HG03565 (cell line): ENCODE results near the gene SFT2D1.
"Not testable (repeated sequence)": the region's sequence is repeated elsewhere in the genome, so short reads cannot be mapped to it uniquely, and the experiment has no call there.

ENCODE experiments used
- ATAC-seq: cut with Tn5 transposase; IDR thresholded peaks from one replicate; pipeline ENCODE4 v1.9.1; 2021; ENCODE audit warnings: mild to moderate bottlenecking, moderate library complexity; ENCODE audit not compliant: unreplicated experiment

Gene SFT2D1

DNA sequence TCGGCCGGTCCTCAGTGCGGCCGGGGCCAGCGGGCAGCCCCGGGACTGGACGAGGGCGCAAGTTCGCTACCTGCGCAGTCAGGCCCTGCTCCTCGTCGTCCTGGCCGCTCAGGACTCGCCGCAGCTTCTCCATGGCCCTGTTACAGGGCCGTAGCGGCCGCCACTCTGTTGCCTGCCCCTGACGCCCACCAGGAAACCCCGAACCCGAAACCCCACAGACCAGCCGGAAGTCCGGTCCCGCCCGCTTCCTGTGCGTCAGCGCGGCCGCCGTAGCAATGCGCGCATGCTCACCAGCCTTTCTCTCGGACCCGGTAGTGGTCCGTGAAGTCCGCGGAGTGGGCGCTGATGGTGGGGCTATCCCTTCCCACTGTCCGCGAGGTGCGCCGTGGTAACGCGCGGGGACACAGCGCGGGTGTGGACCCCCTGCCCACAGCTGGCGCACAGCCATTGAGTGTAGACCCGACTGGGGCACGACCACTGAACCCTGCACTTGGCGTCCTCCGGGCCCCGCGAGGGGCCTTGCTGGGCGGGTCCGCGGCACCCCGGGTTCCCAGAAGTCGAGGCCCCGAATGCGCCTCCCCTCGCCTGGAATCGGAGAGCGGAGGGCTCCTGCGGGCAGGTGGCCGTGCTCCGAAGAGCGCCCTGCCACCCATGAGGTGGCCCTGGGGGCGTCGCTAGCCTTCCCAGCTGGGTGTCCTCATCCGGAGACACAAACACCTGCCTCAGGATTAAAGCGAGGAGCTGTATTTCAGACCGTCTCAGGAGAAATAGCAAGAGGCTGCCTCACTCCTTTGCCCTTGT lies at the start of gene SFT2D1:
SFT2D1 (minus strand) TSS at position 197 of the 801 bp plus-strand sequence; CDS start at position 133, 64 bp downstream.
- peak; percentile 90 for ATAC-seq

DNA sequence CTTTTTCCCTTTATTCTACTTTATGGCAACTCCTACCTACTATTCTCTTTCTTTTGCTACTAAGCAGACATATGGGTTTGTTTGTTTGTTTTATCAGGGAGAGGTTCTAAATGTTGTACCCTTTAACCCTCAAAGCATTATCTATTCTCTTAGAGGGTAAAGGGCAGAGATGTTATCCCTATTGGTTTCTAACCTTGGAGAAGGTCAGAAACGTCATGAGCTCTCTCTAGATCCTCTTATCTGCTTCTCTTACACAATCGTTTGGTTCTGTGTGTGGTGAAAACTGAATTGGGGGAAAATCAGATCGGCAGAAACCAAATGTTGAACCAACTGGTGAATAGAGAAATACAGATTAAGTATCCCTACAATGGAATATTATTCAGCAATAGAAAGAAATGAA lies 46.8 kb upstream of the SFT2D1 start:
- no peak for ATAC-seq

- no peak for ATAC-seq
Measured at GRCh38 chr6:166388290-166389004, 46.1 kb upstream of the SFT2D1 start.

DNA sequence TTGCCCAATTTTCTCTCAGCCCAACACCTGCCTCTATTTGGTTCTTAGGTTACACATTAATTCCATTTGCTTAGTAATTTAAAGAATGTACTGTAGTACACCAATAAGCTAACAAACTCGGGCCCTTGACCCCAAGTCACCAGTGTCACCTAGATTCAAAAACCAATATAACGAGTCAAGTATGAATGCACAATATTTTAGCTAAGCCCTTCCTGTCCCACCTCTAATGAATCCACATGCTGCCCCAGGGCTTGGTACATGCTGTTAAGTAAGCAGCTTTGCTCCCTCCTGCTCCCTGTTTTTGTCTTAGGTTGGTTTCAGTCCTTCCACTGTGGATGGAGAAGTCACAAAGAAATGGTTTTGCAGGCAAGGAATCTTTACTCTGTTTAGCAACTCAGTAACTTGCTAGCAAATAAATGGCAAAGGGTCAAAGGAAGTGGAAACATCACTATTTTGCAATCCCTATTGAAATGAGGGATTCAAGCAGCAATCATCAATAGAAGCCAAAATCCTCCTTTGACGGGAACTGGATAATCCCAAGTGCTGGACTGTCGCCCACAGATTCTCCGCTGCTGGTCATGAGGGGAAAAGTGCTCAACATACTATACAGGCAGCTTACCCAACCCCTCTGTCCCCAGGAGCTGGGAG lies 45.4 kb upstream of the SFT2D1 start:
- no peak for ATAC-seq

- ATAC-seq = not testable (repeated sequence)
Measured at GRCh38 chr6:166387098-166387497, 44.8 kb upstream of the SFT2D1 start.

- no peak for ATAC-seq
Measured at GRCh38 chr6:166386111-166386510, 43.8 kb upstream of the SFT2D1 start.

DNA sequence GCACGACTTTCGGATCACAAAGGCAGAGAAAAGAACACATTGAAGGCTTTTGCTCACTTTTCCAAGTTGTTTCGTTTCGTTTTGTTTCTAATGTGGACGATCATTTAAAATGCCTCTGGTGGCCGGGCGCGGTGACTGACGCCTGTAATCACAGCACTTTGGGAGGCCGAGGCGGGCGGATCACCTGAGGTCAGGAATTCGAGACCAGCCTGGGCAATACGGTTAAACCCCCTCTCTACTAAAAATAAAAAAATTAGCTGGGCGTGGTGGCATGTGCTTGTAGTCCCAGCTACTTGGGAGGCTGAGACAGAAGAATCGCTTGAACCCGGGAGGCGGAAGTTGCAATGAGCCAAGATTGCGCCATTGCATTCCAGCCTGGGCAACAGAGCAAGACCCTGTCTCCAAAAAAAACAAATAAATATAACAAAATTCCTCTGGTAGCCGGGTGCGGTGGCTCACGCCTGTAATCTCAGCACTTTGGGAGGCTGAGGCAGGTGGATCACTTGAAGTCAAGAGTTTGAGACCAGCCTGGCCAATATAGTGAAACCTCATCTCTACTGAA lies 41.5 kb upstream of the SFT2D1 start:
- ATAC-seq = not testable (repeated sequence)

- ATAC-seq = peak; percentile 81
Measured at GRCh38 chr6:166382933-166383801, 40.8 kb upstream of the SFT2D1 start, which contains the start of gene MPC1. Gene MPC1, minus strand, starts transcription at chr6:166382940. Its CDS starts 64 bp downstream, at chr6:166382876.

DNA sequence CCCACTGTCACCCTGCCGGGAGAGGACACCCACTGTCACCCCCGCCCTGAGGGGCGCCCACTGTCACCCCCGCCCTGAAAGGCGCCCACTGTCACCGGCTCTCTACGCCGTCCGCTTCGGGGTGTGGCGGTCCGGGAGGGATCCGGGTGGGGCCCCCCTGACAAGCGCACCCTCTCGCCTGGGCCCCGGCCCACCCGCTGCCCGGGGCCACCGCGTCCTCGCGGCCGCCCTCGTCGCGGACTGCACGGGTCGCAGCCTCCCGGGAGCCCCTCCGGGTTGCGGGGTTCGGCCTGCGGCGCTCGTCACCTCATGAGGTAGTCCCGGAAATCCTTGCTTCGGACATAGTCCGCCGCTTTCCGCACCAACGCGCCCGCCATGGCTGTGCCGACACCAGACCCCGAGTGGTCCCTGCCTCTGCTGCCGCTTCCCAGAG lies 40.2 kb upstream of the SFT2D1 start:
- ATAC-seq = no peak

GRCh38 chr6:166381733-166382499 lies 39.6 kb upstream of the SFT2D1 start:
- peak; percentile 32 for ATAC-seq

DNA sequence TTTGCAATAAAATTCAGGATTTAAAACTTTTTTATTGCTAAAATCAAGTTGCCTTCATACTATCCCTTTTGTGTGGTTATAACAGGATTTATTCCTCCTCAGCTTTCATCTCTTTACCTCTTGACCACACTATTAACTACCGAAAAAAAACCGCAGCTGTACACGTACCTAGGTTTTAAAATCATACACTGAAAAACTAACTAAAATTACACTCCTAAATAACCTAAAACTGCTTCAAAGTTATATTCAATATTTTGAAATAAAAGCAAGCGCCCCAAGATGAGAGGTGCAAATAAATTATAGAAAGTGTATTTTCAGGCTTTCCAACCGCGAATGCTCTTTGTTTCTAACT lies 39.0 kb upstream of the SFT2D1 start:
- ATAC-seq = no peak

DNA sequence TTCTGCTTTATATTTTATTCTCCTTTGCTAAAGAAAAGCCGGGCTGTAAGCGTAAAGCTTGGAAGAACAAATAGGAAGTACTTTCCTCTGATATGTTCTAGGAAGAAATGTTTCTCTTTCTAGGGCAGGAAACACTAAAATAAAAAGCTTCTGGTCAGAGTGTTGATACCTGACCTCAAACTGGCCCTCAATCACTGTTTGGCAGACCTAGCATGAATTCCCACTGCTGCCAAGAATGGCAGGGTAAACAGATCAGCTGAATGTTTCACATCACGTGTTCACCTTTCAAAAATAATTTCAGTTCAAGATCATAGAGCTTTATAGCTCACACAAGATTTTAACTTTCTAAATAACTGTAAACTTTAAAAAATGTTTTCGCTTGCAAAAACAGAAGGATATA lies 37.5 kb upstream of the SFT2D1 start:
- no peak for ATAC-seq

DNA sequence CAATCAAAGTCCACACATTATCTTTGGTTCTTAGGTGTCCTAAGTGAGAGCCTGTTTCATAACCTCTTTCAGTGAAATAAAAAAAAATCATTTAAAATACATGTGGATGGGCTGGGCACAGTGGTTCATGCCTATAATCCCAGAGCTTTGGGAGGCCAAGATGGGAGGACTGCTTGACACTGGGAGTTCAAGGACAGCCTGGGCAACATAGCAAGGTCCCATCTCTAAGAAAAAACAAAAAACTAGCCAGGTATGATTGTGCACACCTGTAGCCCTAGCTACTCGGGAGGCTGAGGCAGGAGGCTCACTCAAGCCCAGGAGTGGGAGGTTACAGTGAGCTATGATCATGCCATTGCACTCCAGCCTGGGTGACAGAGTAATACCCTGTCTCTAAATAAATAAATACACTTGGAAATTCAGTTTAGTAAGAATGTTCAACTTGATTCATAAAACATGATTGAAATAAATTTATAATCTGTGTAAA lies 36.8 kb upstream of the SFT2D1 start:
- ATAC-seq = no peak

GRCh38 chr6:166377721-166378120 lies 35.4 kb upstream of the SFT2D1 start:
- no peak for ATAC-seq

DNA sequence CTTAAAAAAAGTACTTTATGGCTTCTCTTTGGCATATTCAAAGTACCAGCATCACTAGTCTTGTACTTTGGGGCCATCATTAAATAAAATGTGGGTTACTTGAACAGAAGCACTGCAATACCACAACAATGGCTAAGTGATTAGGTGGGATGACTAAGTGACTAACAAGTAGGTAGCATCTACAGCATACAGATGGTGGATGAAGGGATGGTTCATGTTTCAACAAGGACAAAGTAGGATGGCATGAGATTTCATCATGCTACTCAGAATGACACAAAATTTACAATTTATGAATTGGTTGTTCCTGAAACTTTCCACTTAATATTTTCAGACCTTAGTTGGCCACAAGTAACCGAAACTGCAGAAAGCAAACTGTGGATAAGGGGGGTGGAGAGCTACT lies 32.7 kb upstream of the SFT2D1 start:
- ATAC-seq = no peak

GRCh38 chr6:166370489-166370888 lies 28.1 kb upstream of the SFT2D1 start:
- ATAC-seq = no peak

DNA sequence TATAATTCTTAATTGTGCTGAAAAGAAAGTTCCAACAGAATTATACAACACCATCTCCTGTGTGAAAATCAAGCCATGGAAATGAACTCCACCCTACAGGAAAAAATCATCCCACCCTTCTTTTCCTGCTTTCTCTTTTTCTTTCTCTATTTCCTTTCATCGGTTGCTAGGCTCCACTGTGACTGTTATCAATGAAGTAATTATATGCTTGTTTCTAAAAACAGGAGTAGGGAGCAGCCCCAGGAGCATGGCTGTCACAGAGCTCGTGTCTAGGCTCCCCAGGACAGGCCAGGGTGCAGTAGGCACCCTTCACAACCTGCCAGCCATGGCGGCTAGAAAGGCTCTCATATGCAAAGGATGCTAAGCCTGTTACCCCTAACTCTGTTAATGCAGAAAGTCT lies 27.4 kb upstream of the SFT2D1 start:
- no peak for ATAC-seq

- no peak for ATAC-seq
Measured at GRCh38 chr6:166366921-166367320, 24.6 kb upstream of the SFT2D1 start.

GRCh38 chr6:166365806-166366205 lies 23.5 kb upstream of the SFT2D1 start:
- no peak for ATAC-seq
